GM21786 (cell line): Measurements from ENCODE around the gene APC.
A peak's percentile ranks its signal among the peaks of the same experiment; 100 is the strongest.
"Not testable (repeated sequence)": the region's sequence is repeated elsewhere in the genome, so short reads cannot be mapped to it uniquely, and the experiment has no call there.

ENCODE experiments used
- ATAC-seq: cut with Tn5 transposase; IDR thresholded peaks from one replicate; pipeline ENCODE4 v1.9.1; 2021; ENCODE audit not compliant: unreplicated experiment

The APC gene

DNA sequence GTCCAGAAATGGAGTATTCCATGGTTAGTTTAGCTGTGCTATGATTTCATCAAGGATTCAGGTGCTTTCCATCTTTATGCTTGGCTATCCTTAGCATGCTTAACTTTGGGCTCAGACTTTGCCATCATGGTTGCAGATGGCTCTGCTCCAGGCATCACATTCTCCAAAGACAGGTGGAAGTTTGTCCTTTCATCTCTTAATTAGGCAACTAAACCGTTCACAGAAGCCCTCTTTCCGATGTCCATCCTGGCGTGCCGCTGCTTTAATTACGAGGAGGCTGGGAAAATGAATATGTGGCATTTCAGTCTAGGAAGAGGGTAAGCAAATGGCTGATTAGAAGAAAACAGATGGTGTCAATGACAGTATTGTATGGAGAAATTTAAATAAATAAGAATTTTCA lies 24.5 kb upstream of the APC start:
- ATAC-seq: no peak

DNA sequence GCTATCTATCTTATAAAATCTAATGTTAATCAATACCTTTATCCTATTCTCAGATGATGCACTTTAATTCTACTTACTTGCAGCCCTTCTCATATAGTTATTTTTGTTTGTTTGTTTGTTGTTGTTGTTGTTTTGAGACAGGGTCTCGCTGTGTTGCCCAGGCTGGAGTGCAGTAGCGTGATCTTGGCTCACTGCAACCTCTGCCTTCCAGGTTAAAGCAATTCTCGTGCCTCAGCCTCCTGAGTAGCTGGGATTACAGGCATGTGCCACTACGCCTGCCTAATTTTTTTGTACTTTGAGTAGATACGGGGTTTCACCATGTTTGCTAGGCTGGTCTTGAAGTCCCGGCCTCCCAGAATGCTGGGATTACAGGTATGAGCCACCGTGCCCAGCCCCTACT lies 20.8 kb upstream of the APC start:
- not testable (repeated sequence) for ATAC-seq

DNA sequence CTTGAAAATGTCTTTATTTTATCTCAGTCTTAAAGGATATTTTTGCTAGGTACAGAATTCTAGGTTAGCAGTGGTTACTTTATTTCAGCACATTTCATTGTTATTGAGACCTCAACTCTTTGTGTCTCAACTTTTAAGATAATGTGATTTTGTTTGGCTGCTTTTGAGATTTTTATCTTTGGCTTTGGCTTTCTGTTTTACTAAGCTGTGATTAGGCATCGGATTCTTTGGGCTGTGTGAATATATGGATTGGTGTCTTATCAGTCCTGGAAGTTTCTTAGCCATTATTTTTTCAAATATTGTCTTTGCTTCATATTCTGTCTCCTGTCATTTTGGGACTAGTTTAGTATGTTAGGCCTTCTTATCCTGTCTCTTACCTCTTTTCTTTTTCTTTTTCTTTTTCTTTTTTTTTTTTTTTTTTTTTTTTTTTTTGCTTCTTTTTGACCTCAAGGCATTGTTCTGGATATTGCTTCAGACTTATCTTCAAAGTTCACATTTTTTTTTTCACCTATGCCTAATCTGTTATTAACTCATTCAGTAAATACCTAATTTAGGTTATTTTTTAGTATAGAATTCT lies 20.1 kb upstream of the APC start:
- ATAC-seq: no peak

DNA sequence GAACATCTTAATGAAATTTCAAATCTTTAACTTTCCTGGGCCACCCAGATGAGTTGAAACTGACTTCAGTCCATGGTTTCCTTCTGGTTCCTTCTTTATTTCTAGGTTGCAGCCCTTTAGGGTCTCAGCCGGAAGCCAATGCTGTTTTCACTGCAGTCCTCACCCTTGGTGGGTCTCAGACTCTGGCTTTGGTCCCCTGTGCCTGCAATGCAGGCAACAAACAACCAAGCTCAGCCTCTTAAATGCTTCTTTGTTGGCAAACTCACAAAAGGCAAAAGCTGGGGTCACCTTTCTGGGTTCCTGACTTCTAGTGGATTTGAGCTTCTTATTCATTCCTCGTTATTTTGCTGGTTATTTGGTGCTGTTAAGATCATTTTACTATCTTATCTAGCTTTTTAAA lies 19.3 kb upstream of the APC start:
- no peak for ATAC-seq

DNA sequence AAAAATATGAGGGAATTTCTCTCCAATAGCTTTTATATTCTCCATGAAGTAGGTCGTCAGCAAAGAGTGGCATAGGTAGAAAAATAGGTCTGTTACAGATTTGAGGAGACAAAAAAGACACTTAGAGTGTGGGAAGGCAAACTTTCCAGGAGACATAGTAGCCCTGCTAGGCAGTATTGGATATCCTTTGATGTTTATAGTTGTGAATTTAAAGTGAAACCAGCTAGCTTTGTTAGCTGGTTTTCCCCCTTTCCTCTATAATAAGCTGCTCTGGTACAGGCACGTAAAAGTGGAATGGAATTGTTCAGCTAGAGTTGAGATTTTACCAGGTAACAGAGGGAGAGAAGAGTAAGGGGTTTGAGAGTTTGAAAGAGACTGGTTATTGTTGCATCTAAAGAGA lies 17.1 kb upstream of the APC start:
- no peak for ATAC-seq

DNA sequence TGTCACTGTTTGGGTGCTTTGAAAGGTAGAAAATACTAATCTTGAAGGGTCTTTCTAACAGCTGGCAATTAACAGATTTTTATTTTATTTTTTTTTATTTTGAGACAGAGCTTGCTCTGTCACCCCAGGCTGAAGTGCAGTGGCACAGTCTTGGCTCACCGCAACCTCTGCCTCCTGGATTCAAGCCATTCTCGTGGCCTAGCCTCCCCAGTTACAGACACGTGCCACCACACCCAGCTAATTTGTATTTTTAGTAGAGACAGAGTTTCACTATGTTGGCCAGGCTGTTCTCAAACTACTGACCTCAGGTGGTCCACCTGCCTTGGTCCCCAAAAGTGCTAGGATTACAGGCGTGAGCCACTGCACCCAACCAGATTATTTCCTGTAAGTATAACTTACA lies 12.8 kb upstream of the APC start:
- ATAC-seq: no peak

DNA sequence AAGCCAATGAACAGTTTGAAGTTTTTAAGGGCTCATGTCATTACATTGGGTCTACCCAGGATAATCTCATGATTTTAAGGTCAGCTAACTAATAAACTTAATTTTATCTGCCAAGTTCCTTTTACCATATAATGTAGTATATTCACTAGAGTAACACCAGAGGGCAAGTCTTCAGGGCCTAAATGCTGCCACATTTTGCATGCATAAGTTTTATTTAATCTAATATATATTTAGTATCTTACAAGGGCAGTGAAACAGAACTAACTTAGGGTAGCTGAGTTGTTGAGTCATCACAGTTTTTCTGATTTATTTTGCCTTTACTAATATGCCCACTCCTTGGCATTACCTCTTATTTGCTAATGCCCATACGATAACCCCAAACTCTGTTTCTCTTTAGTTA lies 8.1 kb upstream of the APC start:
- ATAC-seq: no peak

DNA sequence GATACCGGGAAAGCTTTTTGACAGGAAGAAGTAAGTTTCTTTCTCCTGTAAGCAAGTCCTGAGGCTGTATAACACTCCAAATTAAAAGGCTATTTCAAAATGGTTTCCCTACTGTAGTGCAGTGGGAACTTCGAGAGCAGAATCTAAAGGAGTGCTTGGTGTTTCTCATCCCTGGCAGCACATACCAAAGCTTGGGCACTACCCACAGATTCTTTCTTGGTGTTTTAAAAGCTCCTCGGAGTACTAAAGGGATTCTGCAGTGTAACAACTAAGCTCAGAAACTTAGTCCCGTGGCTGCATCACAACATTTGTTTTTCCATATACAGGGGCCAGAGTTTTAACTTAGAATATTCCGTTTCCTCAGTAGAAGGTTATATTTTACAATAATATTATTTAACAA lies 5.6 kb upstream of the APC start:
- ATAC-seq: no peak

DNA sequence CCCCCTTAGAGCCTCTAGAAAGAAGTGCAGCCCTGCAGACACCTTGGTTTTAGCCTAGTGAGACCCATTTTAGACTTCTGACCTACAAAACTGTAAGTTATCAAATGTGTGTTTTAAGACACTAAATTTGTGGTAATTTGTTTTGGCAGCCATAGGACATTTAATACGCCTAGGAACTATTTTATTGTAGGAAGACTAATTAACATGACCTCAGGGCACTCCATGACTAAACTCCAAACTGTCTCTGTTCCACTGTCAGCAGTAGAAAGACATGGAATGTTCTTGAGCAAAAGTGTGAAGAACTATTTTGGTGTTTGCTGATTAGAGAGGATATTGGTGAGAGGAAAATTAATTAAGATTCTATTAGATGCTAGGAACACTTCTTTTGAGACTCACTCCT lies 4.1 kb upstream of the APC start:
- no peak for ATAC-seq

DNA sequence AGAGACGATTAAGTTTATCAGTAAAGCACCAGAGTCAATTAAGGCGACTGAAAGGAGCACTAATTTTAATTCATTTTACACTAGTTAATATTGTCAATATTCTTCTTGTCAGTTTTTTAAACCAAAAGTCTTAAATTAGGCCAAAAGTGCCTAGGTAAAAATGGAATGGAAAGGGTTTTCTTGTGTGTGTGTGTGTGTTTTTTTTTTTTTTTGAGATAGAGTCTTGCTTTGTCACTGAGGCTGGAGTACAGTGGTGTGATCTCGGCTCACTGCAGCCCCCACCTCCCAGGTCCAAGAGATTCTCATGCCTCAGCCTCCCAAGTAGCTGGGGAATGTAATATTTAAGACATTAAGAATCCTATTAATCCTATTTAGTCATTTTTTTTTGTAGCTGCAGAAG lies 3.1 kb upstream of the APC start:
- ATAC-seq: no peak

DNA sequence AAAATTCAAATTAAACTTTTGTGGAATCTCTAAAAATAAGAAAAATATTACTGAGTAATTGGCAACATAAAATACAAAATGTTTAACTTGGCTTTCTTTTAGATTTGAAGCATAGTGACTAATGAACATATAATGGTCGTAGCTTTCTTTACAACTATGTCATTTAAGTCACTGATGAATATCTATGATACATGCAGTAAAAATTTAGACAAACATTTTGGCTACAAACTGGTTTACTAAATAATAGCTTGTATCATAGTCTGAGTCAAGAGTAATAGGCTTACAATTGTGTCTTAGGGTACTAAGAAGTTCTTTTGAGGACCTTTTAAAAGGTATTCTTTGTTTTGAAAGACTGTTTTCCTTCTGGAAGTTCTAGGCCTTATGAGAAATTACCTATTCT lies 2.0 kb upstream of the APC start:
- ATAC-seq: no peak

DNA sequence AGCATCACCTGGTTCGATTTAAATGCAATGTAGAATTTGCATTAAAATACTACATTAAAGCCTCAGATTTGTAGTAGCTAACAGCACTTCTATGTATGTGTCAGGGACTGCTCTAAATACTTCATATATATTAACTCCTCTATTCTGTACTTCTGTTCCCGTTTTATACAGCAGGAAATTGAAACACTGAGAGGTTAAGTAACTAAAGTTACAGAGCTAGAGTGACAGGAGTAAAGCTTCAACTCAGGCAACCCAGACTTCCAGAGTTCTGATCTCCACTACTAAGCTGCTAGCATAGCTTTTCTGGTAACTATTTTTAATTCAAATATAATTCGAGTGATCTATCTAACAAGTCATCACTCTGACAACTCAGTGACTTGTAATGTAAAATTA lies 619 bp upstream of the APC start:
- peak; percentile 4 for ATAC-seq

DNA sequence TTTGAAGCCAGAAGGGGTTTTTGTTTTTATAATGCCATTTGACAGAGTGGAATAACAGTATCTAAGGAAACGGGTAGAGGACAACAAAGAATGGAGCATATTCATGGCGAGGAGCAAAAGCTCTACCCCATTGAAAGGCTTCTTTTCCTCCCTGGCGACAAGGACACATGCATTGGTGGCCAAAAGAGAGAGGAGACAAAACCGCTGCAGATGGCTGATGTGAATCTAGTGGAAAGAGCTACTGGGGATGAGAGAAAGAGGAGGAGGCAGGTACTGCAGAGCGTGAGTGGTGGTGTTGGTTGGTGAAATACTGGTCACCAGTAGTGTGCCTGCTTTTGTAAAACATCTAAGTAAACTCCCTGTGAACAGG lies 491 bp downstream of the APC start:
- no peak for ATAC-seq

DNA sequence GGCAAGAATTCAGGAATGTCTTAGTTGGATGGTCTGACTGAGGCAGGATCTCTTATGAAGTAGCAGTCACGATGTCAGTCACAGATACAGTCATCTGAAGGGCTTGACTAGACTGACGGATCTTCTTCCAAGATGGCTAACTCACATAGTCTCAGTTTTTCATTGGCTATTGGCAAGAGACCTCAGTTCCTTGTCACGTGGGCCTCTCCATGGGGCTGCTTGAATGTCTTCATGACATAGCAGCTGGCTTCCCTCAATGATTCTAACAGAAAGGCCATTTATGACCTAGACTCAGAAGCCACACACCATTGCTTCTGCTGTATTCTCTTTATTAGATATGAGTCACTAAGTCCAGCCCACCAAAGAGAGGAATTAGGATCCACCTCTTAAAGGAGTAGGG lies 4.7 kb downstream of the APC start:
- ATAC-seq: no peak

DNA sequence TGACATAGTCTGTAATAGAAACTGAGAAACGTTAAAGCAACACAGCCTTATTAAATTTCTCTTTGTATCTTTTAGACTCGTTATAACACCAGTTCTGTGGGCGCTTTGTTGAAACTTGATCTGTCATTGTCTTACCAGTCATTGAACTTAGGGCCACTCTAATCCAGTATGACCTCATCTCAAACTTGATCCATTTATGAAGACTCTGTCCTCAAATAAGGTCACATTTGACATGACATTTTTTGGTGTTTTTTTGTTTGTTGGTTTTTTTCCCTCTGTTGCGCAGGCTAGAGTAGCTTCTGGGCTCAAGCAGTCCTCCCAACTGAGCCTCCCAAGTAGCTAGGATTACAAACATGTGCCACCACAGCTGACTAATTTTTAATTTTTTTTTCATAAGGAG lies 5.9 kb downstream of the APC start:
- ATAC-seq: no peak

DNA sequence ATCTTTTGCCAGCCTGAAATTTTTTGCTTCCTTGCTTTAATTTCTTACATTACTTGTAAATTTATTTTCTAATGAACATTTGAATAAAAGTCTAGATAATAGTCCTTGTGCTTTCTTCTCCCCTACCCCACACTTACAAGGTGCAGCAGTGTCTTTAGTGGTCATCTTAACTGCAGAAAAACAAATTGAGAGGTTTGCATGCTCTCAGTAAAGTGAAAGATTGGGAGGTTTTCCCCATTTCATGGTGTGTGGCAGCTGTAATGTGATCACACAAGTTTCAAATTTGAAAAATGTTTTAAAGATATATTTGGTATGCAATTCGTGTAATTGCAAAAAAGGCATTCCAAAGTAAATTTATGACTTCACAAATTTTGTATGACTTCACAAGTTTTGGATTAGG lies 14.7 kb downstream of the APC start:
- no peak for ATAC-seq

DNA sequence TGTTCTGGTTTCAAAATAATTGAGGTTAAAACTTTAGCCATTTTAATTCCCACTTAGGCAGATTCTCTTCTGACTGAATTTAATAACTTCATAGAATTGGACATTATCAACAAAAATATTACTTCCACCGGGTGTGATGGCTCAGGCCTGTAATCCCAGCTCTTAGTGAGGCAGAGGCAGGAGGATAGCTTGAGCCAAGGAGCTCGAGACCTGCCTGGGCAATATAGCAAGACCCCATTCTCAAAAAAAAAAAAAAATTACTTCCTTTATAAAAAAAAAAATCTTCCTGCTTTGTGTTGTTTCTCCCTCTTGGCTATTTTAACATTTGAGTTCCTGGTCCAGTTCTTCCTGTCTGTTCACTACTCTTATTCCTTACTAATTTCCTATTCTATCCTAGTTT lies 18.0 kb downstream of the APC start:
- no peak for ATAC-seq

DNA sequence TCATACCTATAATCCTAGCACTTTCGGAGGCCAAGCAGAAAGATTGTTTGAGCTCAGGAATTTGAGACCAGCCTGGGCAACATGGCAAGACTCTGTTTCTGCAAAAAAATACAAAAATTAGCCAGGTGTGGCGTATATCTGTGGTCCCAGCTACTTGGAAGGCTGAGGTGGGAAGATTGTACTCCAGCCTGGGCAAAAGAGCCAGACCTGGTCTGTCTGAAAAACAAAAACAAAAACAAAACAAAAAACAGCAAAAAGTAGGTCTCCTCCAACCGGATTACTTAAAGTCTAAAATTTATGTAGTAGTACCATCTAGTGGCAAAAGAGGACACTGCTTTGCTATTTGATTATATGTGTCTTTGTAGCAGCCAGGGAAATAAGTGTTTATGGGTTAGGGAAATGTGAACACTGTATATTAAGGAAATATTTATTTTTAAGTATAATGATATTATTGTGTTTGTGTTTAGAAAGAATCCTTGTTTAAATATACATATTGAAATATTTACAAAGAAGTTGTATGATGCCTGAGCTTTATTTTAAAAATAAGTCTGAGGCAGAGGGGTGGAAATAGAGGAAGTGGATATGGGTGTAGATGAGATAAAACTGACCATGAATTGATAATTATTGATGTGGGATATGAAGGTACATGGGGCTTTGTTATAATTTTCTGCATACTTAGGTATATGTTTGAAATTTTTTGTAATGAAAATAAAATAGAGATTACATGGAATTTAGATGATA lies 20.0 kb downstream of the APC start:
- ATAC-seq: peak; percentile 93

DNA sequence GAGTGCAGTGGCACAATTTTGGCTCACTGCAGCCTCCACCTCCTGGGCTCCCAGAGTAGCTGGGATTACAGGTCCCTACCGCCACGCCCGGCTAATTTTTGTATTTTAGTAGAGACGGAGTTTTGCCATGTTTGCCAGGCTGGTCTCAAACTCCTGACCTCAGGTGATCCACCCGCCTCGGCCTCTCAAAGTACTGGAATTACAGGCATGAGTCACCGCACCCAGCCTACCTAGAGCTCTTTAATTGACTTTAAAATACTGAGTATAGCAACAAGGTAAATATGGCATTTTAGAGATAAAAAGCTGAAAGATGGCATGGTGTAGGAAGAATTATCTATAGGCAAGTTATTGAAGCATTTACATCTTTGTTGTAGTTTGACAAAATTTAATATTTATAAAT lies 21.0 kb downstream of the APC start:
- ATAC-seq: no peak

DNA sequence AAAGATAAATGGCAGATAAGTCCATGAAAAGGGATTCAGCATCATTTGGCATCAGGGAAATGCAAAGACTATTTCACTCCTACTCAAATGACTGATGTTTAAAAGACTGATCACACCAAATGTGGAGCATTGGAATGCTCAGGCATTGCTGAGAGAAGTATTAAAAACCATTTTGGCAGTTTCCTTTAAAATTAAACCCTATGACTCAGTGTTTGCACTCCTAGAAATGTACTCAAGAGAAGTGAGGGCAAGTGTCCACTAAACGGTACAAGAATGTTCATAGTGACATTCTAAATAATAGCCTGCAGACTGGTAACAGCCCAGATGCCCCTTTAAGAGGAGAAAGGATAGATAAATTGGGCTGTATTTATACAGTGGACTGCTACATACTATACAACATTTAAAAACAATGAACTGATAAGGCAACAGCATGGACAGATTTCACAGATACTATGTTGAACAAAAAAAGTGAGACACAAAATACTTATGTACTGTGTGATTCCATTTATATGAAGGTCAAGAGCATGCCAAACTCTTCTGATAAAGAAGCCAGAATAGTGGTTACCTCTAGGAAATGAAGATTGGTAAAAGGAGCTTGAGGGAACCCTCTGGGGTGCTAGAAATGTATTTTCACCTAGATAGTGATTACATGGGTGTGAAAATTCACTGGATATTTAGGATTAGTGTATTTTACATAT lies 24.6 kb downstream of the APC start:
- no peak for ATAC-seq

DNA sequence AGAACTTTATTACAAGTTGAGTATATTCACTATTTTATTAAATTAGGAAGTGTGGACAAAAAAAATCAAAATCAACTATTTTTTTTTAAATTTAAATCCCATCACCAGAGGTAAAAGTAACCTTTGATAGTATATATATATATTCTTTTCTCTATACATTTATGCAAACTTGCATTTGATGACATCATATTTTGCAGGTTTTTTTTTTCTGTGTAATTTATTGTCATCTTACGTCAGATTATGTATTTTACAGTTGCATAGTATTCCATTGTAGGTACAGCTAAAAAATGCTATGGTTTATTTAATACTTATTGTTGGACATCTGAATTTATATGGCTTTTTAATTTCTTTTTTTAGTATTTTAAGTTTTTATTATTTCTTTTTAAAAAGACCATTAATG lies 25.5 kb downstream of the APC start:
- ATAC-seq: no peak

DNA sequence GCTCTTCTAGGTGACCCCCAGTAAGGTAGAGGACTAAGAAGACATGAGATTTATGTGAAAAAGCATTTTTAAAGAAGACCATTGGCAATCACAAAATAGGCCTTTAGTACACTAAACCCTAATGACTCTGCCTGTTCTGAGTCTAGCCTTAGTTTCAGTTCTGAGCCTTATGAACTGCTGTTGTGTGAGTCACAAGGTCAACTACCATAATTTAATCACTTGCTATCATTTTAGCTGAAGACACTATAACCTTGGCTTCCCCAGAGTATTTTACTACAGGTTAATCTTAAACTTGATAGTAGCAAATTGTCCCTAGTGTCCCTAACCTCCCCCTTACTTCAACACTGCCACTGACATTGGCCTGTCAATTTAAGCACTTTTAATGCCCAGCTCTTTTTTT lies 34.4 kb downstream of the APC start:
- ATAC-seq: no peak
